ENCODE data around the gene CCIN.
"Not testable (repeated sequence)": the region's sequence is repeated elsewhere in the genome, so short reads cannot be mapped to it uniquely, and the experiment has no call there.

CCIN gene

DNA sequence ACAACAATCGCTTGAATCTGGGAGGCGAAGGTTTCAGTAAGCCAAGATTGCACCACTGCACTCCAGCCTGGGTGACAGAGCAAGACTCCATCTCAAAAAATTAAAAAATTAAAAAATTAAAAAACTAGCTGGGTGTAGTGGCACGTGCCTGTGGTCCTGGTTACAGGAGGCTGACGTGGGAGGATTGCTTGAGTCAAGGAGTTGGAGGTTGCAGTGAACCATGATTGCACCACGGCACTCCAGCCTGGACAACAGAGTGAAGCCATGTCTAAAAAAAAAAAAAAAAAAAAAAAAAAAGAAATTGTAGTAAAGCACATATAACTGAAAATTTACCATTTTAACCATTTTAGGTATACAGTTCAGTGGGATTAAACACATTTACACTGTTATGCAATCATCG is 13.1 kb upstream of the CCIN start:
- H3K4me1 ChIP-seq: peaks cover 43% of the 10 kb centered on the region
- no peak for TF ChIP-seq Cebpa-rat (IDR thresholded peaks at IDR 0.05)
- no peak overlapping the region for H3K27ac ChIP-seq
- H3K27me3 ChIP-seq: no peaks in the 10 kb centered on the region
- H3K4me2 ChIP-seq: no peak overlapping the region
- H3K36me3 ChIP-seq: peaks cover 37% of the 10 kb centered on the region
- H3K9ac ChIP-seq: no peak overlapping the region
- H4K20me1 ChIP-seq: no peaks in the 10 kb centered on the region
- H3K9me3 ChIP-seq: peaks cover 23% of the 10 kb centered on the region
- no peak overlapping the region for H3K4me3 ChIP-seq

DNA sequence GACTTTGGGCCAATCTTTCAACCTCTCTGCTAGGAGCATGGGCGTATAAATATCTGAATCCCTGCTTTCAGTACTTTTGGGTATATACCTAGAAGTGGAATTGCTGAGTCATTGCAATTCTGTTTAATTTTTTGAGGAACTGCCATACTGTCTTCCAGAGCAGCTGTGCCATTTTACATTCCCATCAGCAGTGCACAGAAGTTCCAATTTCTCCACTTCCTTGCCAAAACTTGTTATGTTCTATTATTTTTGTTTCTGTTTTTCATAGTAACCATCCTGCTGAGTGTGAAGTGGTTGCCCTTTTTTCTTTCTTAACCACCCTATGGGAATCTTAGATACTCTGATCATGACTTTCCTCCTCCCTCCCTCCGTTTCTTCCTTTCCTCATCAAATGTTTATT is 11.1 kb upstream of the CCIN start:
- peaks cover 41% of the 10 kb centered on the region for H3K36me3 ChIP-seq
- H3K4me2 ChIP-seq: no peak overlapping the region
- H3K9ac ChIP-seq: no peak overlapping the region
- TF ChIP-seq Cebpa-rat (IDR thresholded peaks at IDR 0.05): no peak
- H3K4me1 ChIP-seq: peaks cover 27% of the 10 kb centered on the region
- H3K4me3 ChIP-seq: no peak overlapping the region
- H3K27me3 ChIP-seq: no peaks in the 10 kb centered on the region
- H4K20me1 ChIP-seq: no peaks in the 10 kb centered on the region
- peaks cover 23% of the 10 kb centered on the region for H3K9me3 ChIP-seq
- no peak overlapping the region for H3K27ac ChIP-seq

DNA sequence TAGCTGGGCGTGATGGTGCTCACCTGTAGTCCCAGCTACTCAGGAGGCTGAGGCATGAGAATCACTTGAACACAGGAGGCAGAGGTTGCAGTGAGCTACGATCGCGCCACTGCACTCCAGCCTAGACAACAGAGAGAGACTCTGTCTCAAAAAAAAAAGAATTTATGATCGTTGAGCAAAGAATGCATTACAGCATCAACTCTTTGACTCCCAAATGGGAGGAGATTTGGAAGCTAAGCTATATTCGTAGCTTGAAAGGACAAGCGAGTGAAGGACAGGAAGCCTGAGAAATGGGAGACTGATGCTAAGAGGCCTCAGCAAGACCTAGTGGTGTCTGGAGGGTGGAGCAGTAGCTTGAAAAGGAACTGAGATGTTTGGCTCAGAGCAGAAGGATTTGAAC is 10.3 kb upstream of the CCIN start:
- no peak for TF ChIP-seq Cebpa-rat (IDR thresholded peaks at IDR 0.05)
- Histone ChIP-seq H3K4me1 (peaks cover 28% of the 10 kb centered on the region), H3K27me3 (no peaks in the 10 kb centered on the region), H3K9ac (no peak overlapping the region), H3K27ac (no peak overlapping the region), H3K4me2 (no peak overlapping the region), H3K4me3 (no peak overlapping the region), H4K20me1 (no peaks in the 10 kb centered on the region), H3K9me3 (peaks cover 23% of the 10 kb centered on the region), H3K36me3 (peaks cover 41% of the 10 kb centered on the region)

DNA sequence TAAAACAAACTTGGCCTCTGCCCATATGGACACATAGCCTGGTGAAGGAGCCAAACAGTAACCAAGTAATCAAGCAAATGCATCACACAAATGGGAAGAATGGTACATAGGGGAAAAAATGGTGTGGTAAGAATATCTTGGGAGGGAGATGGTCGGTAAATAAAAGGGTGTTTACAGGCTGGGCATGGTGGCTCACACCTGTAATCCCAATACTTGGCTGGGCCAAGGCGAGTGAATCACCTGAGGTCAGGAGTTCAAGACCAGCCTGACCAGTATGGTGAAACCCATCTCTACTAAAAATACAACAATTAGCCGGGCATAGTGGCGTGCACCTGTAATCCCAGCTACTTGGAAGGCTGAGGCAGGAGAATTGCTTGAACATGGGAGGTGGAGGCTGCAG is 9.7 kb upstream of the CCIN start:
- H3K27ac ChIP-seq, H3K27me3 ChIP-seq, H3K4me3 ChIP-seq, H4K20me1 ChIP-seq, H3K9ac ChIP-seq, H3K4me2 ChIP-seq: not testable (repeated sequence)
- Histone ChIP-seq H3K36me3 (peaks cover 41% of the 10 kb centered on the region), H3K9me3 (peaks cover 23% of the 10 kb centered on the region), H3K4me1 (peaks cover 25% of the 10 kb centered on the region)

DNA sequence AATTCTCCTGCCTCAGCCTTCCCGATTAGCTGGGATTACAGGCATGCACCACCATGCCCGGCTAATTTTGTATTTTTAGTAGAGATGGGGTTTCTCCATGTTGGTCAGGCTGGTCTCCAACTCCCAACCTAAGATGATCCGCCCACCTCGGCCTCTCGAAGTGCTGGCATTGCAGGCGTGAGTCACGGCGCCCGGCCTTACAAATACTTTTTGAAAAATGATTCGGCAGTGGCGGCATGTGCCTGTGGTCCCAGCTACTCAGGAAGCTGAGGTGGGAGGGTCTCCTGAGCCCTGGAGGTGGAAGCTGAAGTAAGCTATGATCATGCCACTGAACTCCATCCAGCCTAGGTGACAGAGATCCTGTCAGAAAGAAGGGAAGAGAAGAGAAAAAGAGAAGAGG is 9.1 kb upstream of the CCIN start:
- Histone ChIP-seq H3K36me3 (peaks cover 41% of the 10 kb centered on the region), H3K4me1 (peaks cover 23% of the 10 kb centered on the region), H3K9me3 (peaks cover 23% of the 10 kb centered on the region)
- H3K27me3 ChIP-seq, H3K4me2 ChIP-seq, H4K20me1 ChIP-seq, H3K27ac ChIP-seq, H3K4me3 ChIP-seq, H3K9ac ChIP-seq: not testable (repeated sequence)

DNA sequence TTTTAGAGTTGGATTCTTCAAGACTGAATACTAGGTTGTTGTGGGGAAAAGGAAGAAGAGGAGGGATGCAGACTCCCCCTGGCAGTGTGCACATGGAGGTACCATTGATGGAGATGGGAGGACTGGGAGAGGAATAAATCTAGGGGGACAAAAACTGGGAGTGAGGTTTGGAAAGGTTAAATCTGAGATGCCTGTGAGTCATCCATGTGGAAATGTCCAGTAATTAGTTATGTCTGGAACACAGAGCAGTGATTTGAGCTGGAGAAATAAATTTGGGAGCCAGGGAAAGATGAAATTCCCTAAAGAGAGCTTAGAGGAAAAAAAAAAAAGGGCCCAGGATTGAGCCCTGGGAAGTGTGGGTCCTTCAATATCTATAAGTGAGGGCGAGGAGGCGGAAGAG is 8.0 kb upstream of the CCIN start:
- Histone ChIP-seq H3K36me3 (peaks cover 35% of the 10 kb centered on the region), H3K9me3 (peaks cover 18% of the 10 kb centered on the region), H3K27ac (no peak overlapping the region), H3K4me1 (peaks cover 19% of the 10 kb centered on the region), H4K20me1 (no peaks in the 10 kb centered on the region), H3K4me3 (no peak overlapping the region), H3K4me2 (no peak overlapping the region), H3K9ac (no peak overlapping the region), H3K27me3 (no peaks in the 10 kb centered on the region)
- TF ChIP-seq Cebpa-rat (IDR thresholded peaks at IDR 0.05): no peak

GRCh38 chr9:36162211-36162738 is 6.9 kb upstream of the CCIN start:
- Histone ChIP-seq H4K20me1 (no peaks in the 10 kb centered on the region), H3K27me3 (no peaks in the 10 kb centered on the region), H3K9ac (no peak overlapping the region), H3K4me3 (no peak overlapping the region), H3K9me3 (peaks cover 7% of the 10 kb centered on the region; the same call in 1 of the 2 replicates), H3K27ac (no peak overlapping the region), H3K4me2 (no peak overlapping the region), H3K4me1 (peaks cover 19% of the 10 kb centered on the region), H3K36me3 (peaks cover 24% of the 10 kb centered on the region; the same call in 1 of the 2 replicates)
- no peak for TF ChIP-seq Cebpa-rat (IDR thresholded peaks at IDR 0.05)

- Histone ChIP-seq H3K9ac (no peak overlapping the region), H3K4me2 (peak overlapping the region; percentile 43), H3K36me3 (peaks cover 18% of the 10 kb centered on the region; the same call in 1 of the 2 replicates), H3K4me3 (no peak overlapping the region), H4K20me1 (no peaks in the 10 kb centered on the region), H3K9me3 (no peaks in the 10 kb centered on the region), H3K27ac (no peak overlapping the region), H3K27me3 (no peaks in the 10 kb centered on the region), H3K4me1 (peaks cover 19% of the 10 kb centered on the region)
- no peak for TF ChIP-seq Cebpa-rat (IDR thresholded peaks at IDR 0.05)
Observed at GRCh38 chr9:36163049-36163785, 6.0 kb upstream of the CCIN start.

DNA sequence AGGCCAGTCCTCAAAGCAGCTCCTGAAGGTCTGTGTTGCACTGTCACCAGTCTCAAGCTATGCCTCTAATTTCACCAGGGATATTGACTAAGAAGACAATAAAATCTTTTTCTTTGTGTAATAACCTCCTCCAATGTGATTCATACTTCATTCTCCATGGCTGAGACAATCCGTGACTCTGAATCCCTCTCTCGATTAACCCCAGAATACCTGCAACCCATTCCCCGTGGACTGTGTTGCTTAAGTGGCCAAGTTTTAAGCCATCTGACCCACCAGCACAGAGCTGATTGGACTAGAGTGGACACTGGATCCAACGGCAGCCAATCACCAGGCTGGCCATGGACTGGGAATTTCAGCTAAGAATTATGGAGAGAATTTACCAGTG is 5.4 kb upstream of the CCIN start:
- Histone ChIP-seq H3K4me1 (peaks cover 19% of the 10 kb centered on the region), H4K20me1 (no peaks in the 10 kb centered on the region), H3K9ac (no peak overlapping the region), H3K9me3 (no peaks in the 10 kb centered on the region), H3K27me3 (no peaks in the 10 kb centered on the region), H3K4me2 (0 out of 2 replicates have a peak overlapping the region, but pooled peaks have one; percentile 43), H3K4me3 (no peak overlapping the region), H3K36me3 (peaks cover 18% of the 10 kb centered on the region; the same call in 1 of the 2 replicates), H3K27ac (no peak overlapping the region)
- no peak for TF ChIP-seq Cebpa-rat (IDR thresholded peaks at IDR 0.05)

DNA sequence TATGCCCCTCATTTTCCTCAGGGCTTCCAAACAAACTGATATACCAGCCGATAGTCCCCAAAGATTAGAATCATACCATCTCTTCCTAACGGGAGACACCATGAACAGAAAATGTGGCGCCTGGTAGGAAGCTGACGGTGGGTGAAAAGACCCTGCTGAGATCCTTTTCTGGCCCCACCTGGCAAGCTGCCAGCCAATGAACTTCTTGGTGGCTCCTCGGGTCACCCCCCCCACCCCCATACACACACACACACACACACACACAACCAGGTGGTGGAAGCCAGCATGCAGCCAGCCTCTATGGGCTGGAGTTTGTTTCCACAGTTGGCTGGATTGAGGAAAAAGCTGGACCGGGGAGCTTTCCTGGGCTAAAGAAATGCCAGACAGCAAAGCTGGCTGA is 4.8 kb upstream of the CCIN start:
- Histone ChIP-seq H3K4me1 (peaks cover 19% of the 10 kb centered on the region), H3K4me3 (no peak overlapping the region), H3K27me3 (no peaks in the 10 kb centered on the region), H3K4me2 (no peak overlapping the region), H3K9ac (no peak overlapping the region), H3K36me3 (peaks cover 14% of the 10 kb centered on the region; the same call in 1 of the 2 replicates), H3K27ac (no peak overlapping the region), H4K20me1 (no peaks in the 10 kb centered on the region), H3K9me3 (no peaks in the 10 kb centered on the region)
- TF ChIP-seq Cebpa-rat (IDR thresholded peaks at IDR 0.05): no peak
